ENCODE measurements around the gene ARHGEF3.

DNA sequence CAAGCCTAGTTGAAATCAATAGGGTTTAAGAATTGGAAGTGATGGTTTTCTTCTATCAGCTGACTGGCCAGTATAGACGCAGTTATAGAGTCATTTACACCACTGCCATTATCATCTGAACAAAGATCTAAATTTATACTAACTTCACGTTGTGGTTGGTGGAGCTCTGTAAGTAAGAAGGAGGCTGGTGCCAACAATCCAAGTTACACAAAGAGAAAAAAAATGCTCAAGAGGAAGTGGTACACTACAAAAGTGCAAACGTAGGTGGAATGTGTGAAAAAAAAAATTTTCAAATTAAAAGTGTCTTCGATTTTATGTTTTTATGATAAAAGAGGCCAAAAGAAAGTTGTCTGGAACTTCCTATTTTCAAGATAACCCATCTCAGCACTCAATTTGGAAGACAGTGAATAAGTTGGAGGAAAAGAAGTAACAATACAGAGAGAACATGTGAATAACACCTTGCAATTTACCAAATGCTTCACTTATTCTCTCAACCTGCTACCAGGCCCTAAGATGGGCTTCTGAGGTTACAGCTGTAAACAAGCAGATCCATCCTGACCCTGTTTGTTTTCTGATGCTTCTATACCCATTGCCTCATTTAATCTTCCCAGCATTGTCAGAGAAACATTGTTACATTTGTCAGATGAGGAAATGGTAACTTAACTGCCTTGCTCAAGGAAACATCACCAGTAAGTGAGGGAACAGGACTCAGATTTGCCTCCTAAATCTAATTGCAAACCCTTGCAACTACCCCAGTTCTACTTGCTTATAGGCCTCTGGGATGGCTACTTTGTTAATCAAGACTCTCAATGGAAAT is 106.7 kb downstream of the ARHGEF3 start:
- TF ChIP-seq CTCF (IDR thresholded peaks at IDR 0.05; ENCODE audit: poor library complexity, severe bottlenecking) (no peak), MXI1 (conservative IDR thresholded peaks at IDR 0.05; ENCODE audit: poor library complexity, severe bottlenecking) (no peak), SMC3 (conservative IDR thresholded peaks at IDR 0.05; ENCODE audit: poor library complexity) (no peak), EP300 (conservative IDR thresholded peaks at IDR 0.05; ENCODE audit: poor library complexity, severe bottlenecking) (no peak)
